NOMO-1 treated with DMSO at 0.1 percent for 48 hours (cell line): ENCODE results near the gene MYO9A.
"Not testable (repeated sequence)": the region's sequence is repeated elsewhere in the genome, so short reads cannot be mapped to it uniquely, and the experiment has no call there.

Source experiments
- DNase-seq: peaks from one replicate; lab custom pipeline; 2025; ENCODE audit not compliant: unreplicated experiment; lab: John Stamatoyannopoulos, UW

MYO9A gene

DNA sequence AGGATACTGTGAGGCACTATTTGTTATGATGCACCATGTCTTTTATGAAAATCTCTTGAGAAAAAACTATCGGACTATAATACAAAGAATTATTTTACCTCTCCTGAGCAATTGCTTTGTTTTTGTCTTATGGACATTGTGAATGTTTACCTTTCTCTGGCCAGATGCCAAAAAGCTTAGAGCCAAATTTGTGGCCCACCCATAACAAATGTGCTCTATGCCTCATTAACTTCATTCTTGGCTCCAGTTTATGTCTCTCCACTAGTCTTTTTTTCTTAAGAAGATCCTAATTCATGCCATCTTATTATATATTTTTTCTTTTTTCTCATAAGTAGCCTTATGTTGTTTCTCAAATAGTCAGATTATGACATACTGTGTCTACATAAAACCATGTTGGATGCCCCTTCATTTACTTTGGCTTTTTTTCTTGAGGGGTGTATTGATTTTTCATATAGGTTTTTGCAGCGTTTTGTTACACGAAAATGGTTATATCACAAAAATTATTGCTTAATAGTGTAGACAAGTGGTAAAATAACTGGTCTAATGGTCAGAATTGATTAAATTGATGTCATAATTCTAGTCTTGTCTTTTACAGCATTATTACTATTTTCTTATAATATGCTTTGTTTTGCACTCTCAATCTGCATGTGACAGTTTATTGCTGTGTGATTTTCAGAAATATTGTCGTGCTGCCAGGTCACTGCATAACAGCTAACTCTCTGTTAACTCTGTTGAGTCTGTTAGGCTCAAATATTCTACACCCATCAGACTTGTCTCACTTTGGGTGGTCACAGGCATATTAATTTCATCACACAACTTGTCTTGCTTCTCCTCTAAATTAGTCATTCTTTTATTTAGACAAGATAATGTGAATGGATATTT lies 18.5 kb upstream of the MYO9A start:
- no peak for DNase-seq

- no peak for DNase-seq
These were observed 17.8 kb upstream of the MYO9A start for GRCh38 chr15:72135719-72136118.

DNA sequence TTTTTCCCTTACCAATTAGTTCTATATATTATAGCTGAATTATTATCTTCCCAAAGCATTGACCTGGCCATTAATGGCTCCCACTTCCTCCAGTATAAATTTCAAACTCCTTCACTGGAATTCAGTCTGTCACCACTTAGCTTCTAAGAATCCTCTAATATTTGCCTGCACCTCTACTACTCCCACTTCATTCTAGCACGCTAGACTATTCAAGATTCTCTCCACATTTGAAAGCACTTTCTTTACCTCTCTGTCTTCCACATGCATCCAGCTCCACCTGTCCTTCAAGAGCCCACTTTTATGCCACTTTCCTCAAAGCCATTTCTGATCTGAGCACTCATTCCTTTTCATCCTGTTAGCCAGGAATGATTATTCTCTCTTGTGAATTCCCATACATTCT lies 15.3 kb upstream of the MYO9A start:
- DNase-seq, result no peak

GRCh38 chr15:72131922-72132321 lies 14.0 kb upstream of the MYO9A start:
- DNase-seq, result peak; percentile 5

DNA sequence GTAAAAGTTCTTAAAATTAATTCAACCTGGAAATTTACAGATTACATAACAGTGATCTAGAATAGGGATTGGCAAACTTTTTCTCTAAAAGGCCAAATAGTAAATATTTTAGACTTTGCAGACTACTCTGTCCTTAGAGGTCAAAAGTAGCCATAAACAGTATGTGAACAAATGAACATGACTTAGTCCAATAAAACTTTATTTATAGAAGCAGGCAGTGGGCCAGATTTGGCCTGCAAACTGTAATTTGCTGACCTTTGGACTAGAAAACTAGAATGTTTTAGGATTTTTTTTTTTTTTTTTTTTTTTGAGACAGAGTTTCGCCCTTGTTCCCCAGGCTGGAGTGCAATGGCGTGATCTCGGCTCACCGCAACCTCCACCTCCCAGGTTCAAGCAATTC lies 12.3 kb upstream of the MYO9A start:
- DNase-seq, result no peak

- DNase-seq, result no peak
These were observed 10.4 kb upstream of the MYO9A start for GRCh38 chr15:72128359-72128758.

DNA sequence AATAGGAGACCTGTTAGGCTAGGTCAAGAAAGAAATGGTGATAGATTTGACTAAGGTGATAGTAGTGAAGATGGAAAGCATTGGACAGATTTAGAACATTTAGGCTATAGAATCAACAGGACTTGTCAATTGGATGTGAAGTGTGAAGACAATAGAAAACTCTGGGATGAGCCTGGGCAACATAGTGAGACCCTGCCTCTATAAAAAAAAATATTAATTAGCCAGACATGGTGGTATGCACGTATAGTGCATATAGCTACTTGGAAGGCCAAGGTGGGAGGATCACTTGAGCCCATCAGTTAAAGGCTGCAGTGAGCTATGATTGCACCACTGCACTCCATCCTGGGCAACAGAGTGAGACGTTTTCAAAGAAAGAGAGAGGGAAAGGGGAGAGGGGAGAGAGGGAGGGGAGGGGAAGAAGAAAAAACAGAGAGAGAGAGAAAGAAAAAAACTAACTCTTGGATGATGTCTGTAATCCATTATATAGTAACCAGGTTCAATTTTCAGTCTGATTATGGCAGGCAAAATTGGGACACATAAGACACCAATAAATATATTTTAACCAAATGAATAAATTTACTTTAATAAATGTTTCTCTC lies 9.9 kb upstream of the MYO9A start:
- no peak for DNase-seq

DNA sequence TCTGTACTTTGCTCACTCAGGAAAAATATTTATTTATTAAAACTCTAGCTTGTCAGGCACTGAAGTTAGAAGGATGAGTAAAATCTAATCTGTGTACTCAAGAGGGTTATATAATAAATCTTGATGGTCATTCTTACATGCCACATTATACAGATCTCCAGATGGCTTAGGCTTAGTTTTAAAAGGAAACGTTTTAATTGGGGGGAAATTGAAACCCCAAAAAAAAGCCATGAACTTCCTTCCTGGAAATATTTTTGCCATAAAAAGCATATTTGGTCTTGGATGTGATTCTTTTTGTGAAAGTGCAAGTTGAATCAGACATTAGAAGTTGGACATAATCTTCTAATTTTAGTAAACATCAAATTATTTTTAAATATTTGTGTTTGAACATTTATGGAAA lies 6.3 kb upstream of the MYO9A start:
- no peak for DNase-seq

DNA sequence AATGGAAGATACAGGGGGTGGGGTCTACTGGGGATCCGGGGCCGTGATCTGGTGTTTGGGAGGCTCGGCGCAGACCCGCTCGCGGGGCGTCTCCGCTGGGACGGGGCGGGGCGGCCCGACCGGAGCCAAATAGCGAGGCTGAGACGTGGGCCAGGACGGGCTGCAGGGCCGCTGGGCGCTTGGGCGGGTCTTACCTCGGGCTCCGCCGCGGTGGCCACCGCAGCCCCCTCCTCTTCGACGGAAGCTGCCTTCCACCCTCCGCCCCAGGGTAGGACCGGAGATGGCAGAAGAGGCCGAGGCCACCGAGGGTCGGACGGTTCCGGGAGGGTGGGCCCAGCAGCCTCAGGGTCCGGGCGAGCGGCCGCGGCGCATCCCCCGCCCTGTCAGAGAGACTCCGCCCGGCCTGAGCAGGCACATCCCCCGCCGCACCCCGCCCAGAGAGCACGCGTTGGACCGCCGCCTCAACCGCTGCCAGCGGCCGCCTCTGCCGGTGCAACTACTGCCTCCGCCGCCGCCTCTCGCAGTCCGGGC lies 399 bp downstream of the MYO9A start:
- DNase-seq, result peak; percentile 81

DNA sequence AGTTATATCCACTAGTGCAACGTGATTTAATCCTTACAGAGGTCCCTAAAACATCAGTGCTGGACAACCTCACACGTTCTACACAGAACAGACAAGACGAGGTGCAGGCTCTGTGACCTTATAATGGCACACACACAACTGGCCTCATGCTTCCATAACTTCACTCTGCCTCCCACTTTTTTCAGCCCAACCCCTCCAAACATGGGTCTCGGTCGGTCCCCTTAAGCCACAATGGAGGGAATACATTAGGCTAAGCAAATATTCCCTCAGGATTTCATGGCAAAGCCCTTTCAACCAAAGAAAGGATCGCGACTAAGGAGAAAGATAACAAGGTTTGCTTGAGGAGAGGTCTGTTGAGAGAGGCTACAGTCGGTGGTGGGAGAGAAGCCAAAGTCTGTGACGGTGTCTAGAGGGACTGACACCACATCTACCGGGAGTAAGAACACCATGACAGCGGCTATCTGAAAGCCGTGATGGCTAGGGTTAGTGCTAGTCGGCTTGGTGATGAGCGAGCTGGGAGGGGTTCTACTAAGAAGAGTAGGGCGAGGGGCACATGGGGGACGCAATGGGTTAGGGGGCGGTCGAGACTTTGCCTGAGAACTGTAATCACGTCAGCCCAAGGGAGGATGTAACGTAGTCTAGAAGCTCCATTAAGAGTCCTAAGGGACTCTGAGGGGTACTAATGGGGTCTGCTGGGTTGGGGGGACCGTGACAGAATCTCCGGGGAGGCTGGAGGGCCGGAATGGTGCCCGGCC lies 1.0 kb downstream of the MYO9A start:
- peak; percentile 2 for DNase-seq

- no peak for DNase-seq
These were observed 4.5 kb downstream of the MYO9A start for GRCh38 chr15:72113347-72114031.

DNA sequence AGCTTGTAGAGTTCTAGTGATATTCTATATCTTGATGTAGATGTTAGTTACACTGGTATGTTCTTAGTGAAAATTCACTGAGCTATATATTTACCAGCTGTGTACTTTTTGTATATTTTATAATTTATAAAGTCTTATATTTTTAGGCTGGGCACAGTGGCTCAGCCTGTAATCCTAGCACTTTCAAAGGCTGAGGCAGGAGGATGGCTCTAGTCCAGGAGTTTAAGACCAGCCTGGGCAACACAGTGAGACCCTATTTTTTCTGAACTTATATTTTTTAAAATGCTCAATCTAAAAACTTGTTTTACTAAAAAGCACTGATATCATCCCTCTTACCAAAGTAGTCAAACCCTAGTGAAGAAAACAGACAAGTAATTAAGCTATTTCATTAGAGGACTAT lies 5.1 kb downstream of the MYO9A start:
- DNase-seq, result no peak

GRCh38 chr15:72112116-72112515 lies 5.8 kb downstream of the MYO9A start:
- DNase-seq, result no peak

GRCh38 chr15:72110355-72110754 lies 7.6 kb downstream of the MYO9A start:
- DNase-seq, result no peak

DNA sequence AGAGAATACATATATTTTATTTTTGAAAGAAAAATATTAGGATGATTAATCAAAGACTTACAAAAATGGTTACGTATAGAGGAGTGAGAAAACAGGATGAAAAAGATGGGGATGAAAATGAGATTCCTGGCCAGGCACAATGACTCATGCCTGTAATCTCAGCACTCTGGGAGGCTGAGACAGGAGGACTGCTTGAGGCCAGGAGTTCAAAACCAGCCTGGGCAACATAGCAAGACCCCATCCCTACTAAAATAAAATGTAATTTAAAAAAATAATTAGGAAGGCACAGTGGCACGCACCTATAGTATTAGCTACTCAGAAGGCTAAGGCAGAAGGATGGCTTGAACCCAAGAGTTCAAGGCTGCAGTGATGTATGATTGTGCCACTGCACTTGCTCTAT lies 11.9 kb downstream of the MYO9A start:
- DNase-seq, result no peak

- DNase-seq, result no peak
These were observed 12.8 kb downstream of the MYO9A start for GRCh38 chr15:72105111-72105510.

DNA sequence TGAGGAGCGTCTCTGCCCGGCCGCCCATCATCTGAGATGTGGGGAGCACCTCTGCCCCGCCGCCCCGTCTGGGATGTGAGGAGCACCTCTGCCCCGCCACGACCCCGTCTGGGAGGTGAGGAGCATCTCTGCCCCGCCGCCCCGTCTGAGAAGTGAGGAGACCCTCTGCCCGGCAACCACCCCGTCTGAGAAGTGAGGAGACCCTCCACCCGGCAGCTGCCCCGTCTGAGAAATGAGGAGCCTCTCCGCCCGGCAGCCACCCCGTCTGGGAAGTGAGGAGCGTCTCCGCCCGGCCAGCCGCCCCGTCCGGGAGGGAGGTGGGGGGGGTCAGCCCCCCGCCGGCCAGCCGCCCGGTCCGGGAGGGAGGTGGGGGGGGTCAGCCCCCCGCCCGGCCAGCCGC lies 17.4 kb downstream of the MYO9A start:
- not testable (repeated sequence) for DNase-seq

- no peak for DNase-seq
These were observed 18.8 kb downstream of the MYO9A start for GRCh38 chr15:72099155-72099554.

DNA sequence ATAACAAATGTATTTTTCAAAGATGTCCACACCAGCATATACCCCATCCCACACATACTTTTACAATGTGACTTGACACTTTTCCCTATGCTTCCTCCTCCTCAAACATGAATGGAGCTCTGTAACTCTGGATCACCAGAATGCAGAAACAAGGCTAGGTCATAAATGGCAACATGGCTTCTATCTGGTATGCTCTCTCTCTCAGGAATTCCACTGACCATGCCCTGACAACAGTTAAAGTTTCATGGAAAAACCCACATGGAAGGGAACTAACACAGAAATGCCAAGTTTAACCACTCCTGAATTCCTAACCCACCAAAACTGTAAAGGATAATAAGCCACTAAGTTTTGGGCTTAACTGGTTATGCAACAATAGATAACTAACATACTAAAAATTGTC lies 19.9 kb downstream of the MYO9A start:
- no peak for DNase-seq

DNA sequence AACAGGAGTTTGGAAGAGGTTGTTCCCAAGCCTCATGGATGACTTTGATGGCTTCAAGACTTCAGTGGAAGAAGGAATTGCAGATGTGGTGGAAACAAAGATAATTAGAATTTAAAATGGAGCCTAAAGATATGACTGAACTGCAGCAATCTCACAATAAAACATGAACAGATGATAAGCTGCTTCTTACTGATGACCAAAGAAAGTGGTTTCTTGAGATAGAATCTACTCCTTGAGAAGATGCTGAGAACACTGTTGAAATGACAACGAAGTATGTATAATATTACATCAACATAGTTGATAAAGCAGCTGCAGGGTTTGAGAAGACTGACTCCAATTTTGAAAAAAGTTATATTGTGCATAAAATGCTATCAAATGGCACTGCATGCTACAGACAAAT lies 21.2 kb downstream of the MYO9A start:
- no peak for DNase-seq

DNA sequence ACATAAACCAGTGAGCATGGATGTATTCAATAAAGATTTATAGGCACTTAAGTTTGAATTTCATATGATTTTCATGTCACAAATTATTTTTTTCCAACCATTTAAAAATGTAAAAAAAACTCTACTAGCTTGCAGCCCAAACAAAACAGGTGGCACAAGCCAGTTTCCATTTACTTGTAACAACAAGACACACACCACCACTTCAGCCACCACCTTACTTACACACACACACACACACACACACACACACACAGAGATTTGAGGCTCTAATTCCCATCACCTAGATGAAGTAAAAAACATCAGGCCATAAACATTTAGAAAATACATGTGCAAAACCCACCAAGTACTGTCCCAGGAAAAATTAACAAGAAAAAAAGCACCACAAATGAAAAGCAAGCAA lies 25.3 kb downstream of the MYO9A start:
- no peak for DNase-seq
